WTC11 (cell line): ENCODE measurements around the gene CPXM2. TPM values are rescaled to one million over a fixed set of nuclear protein-coding genes. Genes with fewer than 3 reads are reported as not detected.

Experiments
- ATAC-seq: fragments of 200-7000 bp; cut with Tn5 transposase; 2 replicates; pipeline ENCODE4 v1.10.0; 2021; ENCODE audit warnings: mild to moderate bottlenecking, moderate library complexity
- CTCF ChIA-PET: fragments of 300-600 bp; sonication (Branson Sonifier 250); formaldehyde crosslinking; loops from one replicate; lab custom pipeline; 2021; ENCODE audit warnings: antibody characterized with exemption; lab: Charles Lee
- POLR2A ChIA-PET: fragments of 350-600 bp; sonication (Branson Sonifier 250); formaldehyde crosslinking; loops from one replicate; lab custom pipeline; 2021; ENCODE audit warnings: antibody characterized with exemption; lab: Charles Lee
- DNase-seq: peaks from one replicate; pipeline ENCODE4 v3.0.0; 2021; ENCODE audit warnings: low spot score
- H3K27ac Mint-ChIP-seq: 2 replicates; pipeline ENCODE4 v1.8.0; 2021; ENCODE audit warnings: mixed read lengths
- H3K27me3 Mint-ChIP-seq: 2 replicates; pipeline ENCODE4 v1.8.0; 2021; ENCODE audit warnings: low read depth, mild to moderate bottlenecking, moderate library complexity, mixed read lengths
- H3K36me3 Mint-ChIP-seq: 2 replicates; pipeline ENCODE4 v1.8.0; 2021; ENCODE audit warnings: mixed read lengths
- H3K4me1 Mint-ChIP-seq: 2 replicates; pipeline ENCODE4 v1.8.0; 2022; ENCODE audit warnings: mixed read lengths
- H3K4me3 Mint-ChIP-seq: 2 replicates; pipeline ENCODE4 v1.8.0; 2021; ENCODE audit warnings: mild to moderate bottlenecking, moderate library complexity, mixed read lengths
- H3K9me3 Mint-ChIP-seq: 2 replicates; pipeline ENCODE4 v1.8.0; 2021; ENCODE audit warnings: mixed read lengths
- ATF2 ChIP-seq: sonication (generic); formaldehyde crosslinking; IDR thresholded peaks from 2 replicates; pipeline ENCODE4 v1.8.1; 2022; ENCODE audit warnings: low read depth, missing genetic modification reagents, borderline replicate concordance
- ATF6 ChIP-seq: sonication (generic); formaldehyde crosslinking; IDR thresholded peaks from 2 replicates; pipeline ENCODE4 v1.8.1; 2023; ENCODE audit warnings: mild to moderate bottlenecking, missing genetic modification reagents
- CDX4 ChIP-seq: fragments of 250-450 bp; sonication (Bioruptor Pico); IDR thresholded peaks from 2 replicates; pipeline ENCODE4 v1.9.0; 2021; ENCODE audit warnings: moderate library complexity, mild to moderate bottlenecking, inconsistent platforms, borderline replicate concordance
- CREB1 ChIP-seq: sonication (generic); formaldehyde crosslinking; IDR thresholded peaks from 2 replicates; pipeline ENCODE4 v1.8.0; 2023; ENCODE audit warnings: mild to moderate bottlenecking, missing genetic modification reagents
- CTCF ChIP-seq: fragments of 200-600 bp; IDR thresholded peaks from 2 replicates; pipeline ENCODE4 v1.8.0; 2022; ENCODE audit warnings: antibody characterized with exemption
- ERG ChIP-seq: fragments of 250-450 bp; sonication (Bioruptor Pico); IDR thresholded peaks from 2 replicates; pipeline ENCODE4 v1.8.0; 2021; ENCODE audit warnings: mild to moderate bottlenecking
- GTF2I ChIP-seq: fragments of 250-450 bp; sonication (Bioruptor Pico); conservative IDR thresholded peaks from 2 replicates; pipeline ENCODE4 v1.4.0; 2021; ENCODE audit warnings: mild to moderate bottlenecking
- IRF2 ChIP-seq: sonication (generic); formaldehyde crosslinking; IDR thresholded peaks from 2 replicates; pipeline ENCODE4 v1.8.0; 2022; ENCODE audit warnings: low read depth, missing genetic modification reagents, borderline replicate concordance
- NFATC4 ChIP-seq: fragments of 250-450 bp; sonication (Bioruptor Pico); IDR thresholded peaks from 2 replicates; pipeline ENCODE4 v1.9.0; 2021; ENCODE audit warnings: mild to moderate bottlenecking
- PRRX2 ChIP-seq: fragments of 250-450 bp; sonication (Bioruptor Pico); IDR thresholded peaks from 2 replicates; pipeline ENCODE4 v1.8.0; 2021; ENCODE audit warnings: mild to moderate bottlenecking
- SOX15 ChIP-seq: fragments of 250-450 bp; sonication (Bioruptor Pico); IDR thresholded peaks from 2 replicates; pipeline ENCODE4 v1.9.0; 2021; ENCODE audit warnings: mild to moderate bottlenecking
- TCF7 ChIP-seq: sonication (generic); formaldehyde crosslinking; IDR thresholded peaks from 2 replicates; pipeline ENCODE4 v1.8.0; 2022; ENCODE audit warnings: mild to moderate bottlenecking, low read depth, missing genetic modification reagents, moderate library complexity
- ZBTB21 ChIP-seq: sonication (generic); formaldehyde crosslinking; IDR thresholded peaks from 2 replicates; pipeline ENCODE4 v1.8.1; 2023; ENCODE audit warnings: mild to moderate bottlenecking, missing genetic modification reagents, borderline replicate concordance
- ZNF121 ChIP-seq: sonication (generic); formaldehyde crosslinking; IDR thresholded peaks from 2 replicates; pipeline ENCODE4 v1.8.0; 2023; ENCODE audit warnings: missing genetic modification reagents
- ZNF219 ChIP-seq: sonication (generic); formaldehyde crosslinking; IDR thresholded peaks from 2 replicates; pipeline ENCODE4 v1.8.0; 2023; ENCODE audit warnings: missing genetic modification reagents, mild to moderate bottlenecking, borderline replicate concordance
- ZNF263 ChIP-seq: sonication (generic); formaldehyde crosslinking; IDR thresholded peaks from 2 replicates; pipeline ENCODE4 v1.8.1; 2022; ENCODE audit warnings: low read depth, mild to moderate bottlenecking, moderate library complexity, missing genetic modification reagents
- ZNF281 ChIP-seq: sonication (generic); formaldehyde crosslinking; IDR thresholded peaks from 2 replicates; pipeline ENCODE4 v1.8.0; 2023; ENCODE audit warnings: mild to moderate bottlenecking, missing genetic modification reagents
- ZNF512 ChIP-seq: sonication (generic); formaldehyde crosslinking; IDR thresholded peaks from 2 replicates; pipeline ENCODE4 v1.8.1; 2022; ENCODE audit warnings: missing genetic modification reagents, borderline replicate concordance
- total RNA-seq: library from RNA; stranded (reverse); gene quantifications from 3 replicates; pipeline ENCODE4 v1.2.3, GENCODE V29; 2021

The CPXM2 gene
- total RNA-seq, 1 experiment from 2014 or later = 3.4 TPM

- Mint-ChIP-seq H3K27ac (peak overlapping the region; percentile 36), H3K9me3 (no peaks in the 10 kb centered on the region), H3K27me3 (no peaks in the 10 kb centered on the region; the same call in none of the 2 replicates), H3K4me3 (no peak overlapping the region), H3K36me3 (no peaks in the 10 kb centered on the region), H3K4me1 (peaks cover 49% of the 10 kb centered on the region)
- ATAC-seq (no peak; the same call in 1 of the 2 replicates), DNase-seq (no peak)
- POLR2A ChIA-PET = interaction anchor here (0.7 kb wide), 1 partner anchor 172 kb away, joined by 3 read pairs; no protein-coding TSS in a partner anchor
- CTCF ChIA-PET = interaction anchor here (0.7 to 1.2 kb wide), 2 partner anchors 9 to 22 kb away, joined by 3 read pairs; no protein-coding TSS in a partner anchor
- TF ChIP-seq ZNF263 (CRISPR knock-in tag) = no peak
- TF ChIP-seq ATF2 = no peak
- TF ChIP-seq ERG (CRISPR knock-in tag) = no peak
- no peak for TF ChIP-seq CDX4 (CRISPR knock-in tag)
- no peak for TF ChIP-seq IRF2 (CRISPR knock-in tag)
- TF ChIP-seq ZNF121 (CRISPR knock-in tag) = no peak
- TF ChIP-seq ZNF281 (CRISPR knock-in tag) = no peak
- TF ChIP-seq PRRX2 (CRISPR knock-in tag) = no peak
- TF ChIP-seq TCF7 (CRISPR knock-in tag) = no peak
- no peak for TF ChIP-seq ZNF512
- no peak for TF ChIP-seq CREB1
- TF ChIP-seq ATF6 (CRISPR knock-in tag) = no peak
- TF ChIP-seq SOX15 (CRISPR knock-in tag) = no peak
- TF ChIP-seq CTCF = no peak
- TF ChIP-seq ZBTB21 (CRISPR knock-in tag) = no peak
- no peak for TF ChIP-seq NFATC4
- TF ChIP-seq GTF2I (CRISPR knock-in tag) = no peak
- no peak for TF ChIP-seq ZNF219 (CRISPR knock-in tag)
These were observed 132.0 kb downstream of the CPXM2 start for GRCh38 chr10:123759501-123760031.
